Measurements from ENCODE around the gene CLSTN2.

- TF ChIP-seq POLR2AphosphoS5 (IDR thresholded peaks at IDR 0.05; ENCODE audit: low read depth, low read length) (no peak), POLR2A (IDR thresholded peaks at IDR 0.05; ENCODE audit: low read depth, low read length) (no peak), TAF1 (IDR thresholded peaks at IDR 0.05; ENCODE audit: low read depth, low read length) (no peak)
Measured at GRCh38 chr3:140128631-140129030, 193.6 kb downstream of the CLSTN2 start.
